A673 (cell line): ENCODE measurements around the gene CBX7. TPM values are rescaled to one million over a fixed set of nuclear protein-coding genes. Genes with fewer than 3 reads are reported as not detected.

ENCODE experiments used
- BruUV-seq: library from RNA; stranded (reverse); fragments of 400-500 nt; replicated peaks from 2 replicates; lab custom pipeline; 2021; lab: Mats Ljungman, UMichigan
- CTCF ChIA-PET: fragments of 300-600 bp; sonication (Branson Sonifier 250); formaldehyde crosslinking; loops from one replicate; lab custom pipeline; 2022; ENCODE audit warnings: antibody characterized with exemption; lab: Charles Lee
- POLR2A ChIA-PET: fragments of 300-600 bp; sonication (Branson Sonifier 250); formaldehyde crosslinking; loops from one replicate; lab custom pipeline; 2022; ENCODE audit warnings: antibody characterized with exemption; ENCODE audit not compliant: low non-redundant PET; lab: Charles Lee
- DNase-seq: peaks from one replicate; pipeline ENCODE4 v3.0.0-alpha.2; 2015; ENCODE audit warnings: low spot score
- H3K27ac ChIP-seq: fragments of 200-600 bp; sonication (generic); 2 replicates; pipeline ENCODE4 v1.5.1; 2016; ENCODE audit warnings: mixed run types, low read depth, mild to moderate bottlenecking, mixed read lengths, antibody characterized with exemption, low read length; ENCODE audit not compliant: poor library complexity, severe bottlenecking
- H3K27me3 ChIP-seq: fragments of 200-600 bp; sonication (generic); replicated peaks from 2 replicates; pipeline ENCODE4 v1.6.1; 2017; ENCODE audit warnings: mixed run types, low read depth, mild to moderate bottlenecking, mixed read lengths, antibody characterized with exemption, low read length; ENCODE audit not compliant: insufficient read depth, poor library complexity
- H3K36me3 ChIP-seq: fragments of 200-600 bp; sonication (generic); 2 replicates; pipeline ENCODE4 v1.6.1; 2016; ENCODE audit warnings: mixed run types, mild to moderate bottlenecking, mixed read lengths, antibody characterized with exemption, low read length; ENCODE audit not compliant: insufficient read depth, poor library complexity, severe bottlenecking
- H3K4me1 ChIP-seq: fragments of 200-600 bp; sonication (generic); 2 replicates; pipeline ENCODE4 v1.6.1; 2017; ENCODE audit warnings: mixed run types, mild to moderate bottlenecking, mixed read lengths, antibody characterized with exemption, low read length; ENCODE audit not compliant: insufficient read depth, poor library complexity, severe bottlenecking
- H3K4me3 ChIP-seq: fragments of 200-600 bp; sonication (generic); 2 replicates; pipeline ENCODE4 v1.5.1; 2016; ENCODE audit warnings: low read depth, mixed run types, mild to moderate bottlenecking, mixed read lengths, low read length; ENCODE audit not compliant: poor library complexity, severe bottlenecking
- H3K9me3 ChIP-seq: fragments of 200-600 bp; sonication (generic); 2 replicates; pipeline ENCODE4 v1.6.1; 2016; ENCODE audit warnings: mixed run types, low read depth, mild to moderate bottlenecking, mixed read lengths, antibody characterized with exemption, low read length; ENCODE audit not compliant: poor library complexity, severe bottlenecking
- EZH2 ChIP-seq: fragments of 200-600 bp; sonication (generic); IDR thresholded peaks from 2 replicates; pipeline ENCODE4 v1.6.1; 2017; ENCODE audit warnings: borderline replicate concordance, low read depth, mild to moderate bottlenecking, mixed read lengths, antibody characterized with exemption, low read length; ENCODE audit not compliant: poor library complexity, severe bottlenecking
- intact Hi-C: fragments of 100-400 bp; cut with micrococcal nuclease; formaldehyde crosslinking; loops from one replicate; pipeline ENCODE4 v1.10.0; 2022; ENCODE audit not compliant: unreplicated experiment
- total RNA-seq: library from RNA; stranded (reverse); gene quantifications from 2 replicates; pipeline ENCODE4 v1.2.3, GENCODE V29; 2021
- TF ChIP-seq, protein P1 (sequence below): fragments of 300-800, 200-600 bp; sonication (generic); conservative IDR thresholded peaks from 2 replicates; pipeline ENCODE4 v1.5.1; 2017; ENCODE audit warnings: low read depth, mild to moderate bottlenecking, antibody characterized with exemption, low read length, moderate library complexity, mixed read lengths

Gene CBX7
- total RNA-seq, 1 experiment from 2014 or later = 2.8 TPM

DNA sequence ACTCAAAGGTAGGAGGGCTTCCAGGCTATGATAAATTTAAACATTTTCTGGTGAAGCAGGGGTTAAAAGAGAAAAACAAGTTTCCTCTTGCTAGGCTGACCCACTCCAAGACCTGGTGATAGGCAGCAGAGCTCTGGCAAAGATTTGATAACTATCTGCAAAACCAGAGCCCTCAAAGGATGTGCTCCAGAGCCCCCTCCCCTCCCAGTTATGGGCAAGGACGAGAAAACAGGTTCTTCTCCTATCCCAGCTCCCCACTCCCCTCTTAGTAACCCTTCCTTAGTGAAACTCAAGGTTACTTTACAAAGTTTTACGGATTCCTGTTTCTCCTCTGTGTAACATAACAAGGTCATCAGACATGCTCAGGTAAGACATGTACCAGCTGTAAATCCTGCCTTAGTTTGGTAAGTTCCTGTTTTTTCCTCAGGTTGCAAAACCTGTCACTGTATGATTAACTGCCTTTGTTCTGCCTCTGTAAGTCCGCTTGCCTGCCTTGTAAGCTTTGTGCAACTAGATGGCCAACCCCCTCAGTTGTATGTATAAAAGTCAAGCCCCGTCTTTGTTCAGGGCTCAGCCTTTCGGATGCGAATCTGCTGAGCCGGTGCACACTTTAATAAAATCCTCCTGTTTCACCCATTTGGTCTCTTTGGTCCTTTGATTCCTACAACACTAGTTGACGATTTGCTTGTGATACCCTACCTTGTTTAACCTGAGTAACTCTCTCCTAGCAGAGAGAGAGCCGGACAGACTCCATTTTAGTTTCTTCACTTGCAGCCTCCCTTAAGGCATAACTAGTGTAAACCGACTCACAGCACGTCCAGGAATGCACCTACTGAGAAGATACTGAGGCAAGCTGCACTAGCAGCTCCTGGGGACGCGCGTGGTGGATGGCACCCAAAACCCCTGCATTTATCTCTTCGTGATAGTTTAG lies 41.6 kb downstream of the CBX7 start:
- TF ChIP-seq, protein P1, sequence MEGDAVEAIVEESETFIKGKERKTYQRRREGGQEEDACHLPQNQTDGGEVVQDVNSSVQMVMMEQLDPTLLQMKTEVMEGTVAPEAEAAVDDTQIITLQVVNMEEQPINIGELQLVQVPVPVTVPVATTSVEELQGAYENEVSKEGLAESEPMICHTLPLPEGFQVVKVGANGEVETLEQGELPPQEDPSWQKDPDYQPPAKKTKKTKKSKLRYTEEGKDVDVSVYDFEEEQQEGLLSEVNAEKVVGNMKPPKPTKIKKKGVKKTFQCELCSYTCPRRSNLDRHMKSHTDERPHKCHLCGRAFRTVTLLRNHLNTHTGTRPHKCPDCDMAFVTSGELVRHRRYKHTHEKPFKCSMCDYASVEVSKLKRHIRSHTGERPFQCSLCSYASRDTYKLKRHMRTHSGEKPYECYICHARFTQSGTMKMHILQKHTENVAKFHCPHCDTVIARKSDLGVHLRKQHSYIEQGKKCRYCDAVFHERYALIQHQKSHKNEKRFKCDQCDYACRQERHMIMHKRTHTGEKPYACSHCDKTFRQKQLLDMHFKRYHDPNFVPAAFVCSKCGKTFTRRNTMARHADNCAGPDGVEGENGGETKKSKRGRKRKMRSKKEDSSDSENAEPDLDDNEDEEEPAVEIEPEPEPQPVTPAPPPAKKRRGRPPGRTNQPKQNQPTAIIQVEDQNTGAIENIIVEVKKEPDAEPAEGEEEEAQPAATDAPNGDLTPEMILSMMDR = no peak
- no peak for TF ChIP-seq EZH2
- Histone ChIP-seq H3K36me3 (no peaks in the 10 kb centered on the region), H3K27ac (no peak overlapping the region), H3K4me3 (no peak overlapping the region), H3K9me3 (no peaks in the 10 kb centered on the region), H3K27me3 (no peaks in the 10 kb centered on the region), H3K4me1 (no peaks in the 10 kb centered on the region)
- intact Hi-C loops = no loop called here
- CTCF ChIA-PET = no interaction called here
- no peak for DNase-seq
- POLR2A ChIA-PET = no interaction called here
- no TSS peak for BruUV-seq

DNA sequence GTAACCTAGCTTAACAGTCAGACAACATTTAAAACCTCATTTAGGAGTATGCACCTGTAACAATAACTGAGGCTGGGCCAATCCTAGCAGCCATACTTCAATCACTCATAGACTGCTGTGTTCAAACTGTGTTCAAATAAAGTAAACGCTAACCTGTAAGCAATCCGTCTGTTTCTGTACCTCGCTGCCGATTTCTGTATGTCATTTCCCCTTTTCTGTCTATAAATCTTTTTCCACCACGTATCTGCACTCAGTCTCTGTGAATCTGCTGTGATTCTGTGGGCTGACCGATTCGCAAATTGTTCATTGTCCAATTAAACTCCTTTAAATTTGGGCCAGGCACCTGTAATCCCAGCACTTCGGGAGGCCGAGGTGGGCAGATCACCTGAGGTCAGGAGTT lies 43.1 kb downstream of the CBX7 start:
- no peaks in the 10 kb centered on the region for H3K36me3 ChIP-seq
- no peaks in the 10 kb centered on the region for H3K27me3 ChIP-seq
- POLR2A ChIA-PET = no interaction called here
- no peaks in the 10 kb centered on the region for H3K4me1 ChIP-seq
- no peak for DNase-seq
- no peak overlapping the region for H3K4me3 ChIP-seq
- CTCF ChIA-PET = interaction anchor here (1.1 kb wide), 1 partner anchor 12 kb away, joined by 3 read pairs; no protein-coding TSS in a partner anchor
- no peak overlapping the region for H3K27ac ChIP-seq
- TF ChIP-seq EZH2 = no peak
- TF ChIP-seq, protein P1 = no peak
- BruUV-seq = no TSS peak
- intact Hi-C loops = no loop called here
- no peaks in the 10 kb centered on the region for H3K9me3 ChIP-seq

DNA sequence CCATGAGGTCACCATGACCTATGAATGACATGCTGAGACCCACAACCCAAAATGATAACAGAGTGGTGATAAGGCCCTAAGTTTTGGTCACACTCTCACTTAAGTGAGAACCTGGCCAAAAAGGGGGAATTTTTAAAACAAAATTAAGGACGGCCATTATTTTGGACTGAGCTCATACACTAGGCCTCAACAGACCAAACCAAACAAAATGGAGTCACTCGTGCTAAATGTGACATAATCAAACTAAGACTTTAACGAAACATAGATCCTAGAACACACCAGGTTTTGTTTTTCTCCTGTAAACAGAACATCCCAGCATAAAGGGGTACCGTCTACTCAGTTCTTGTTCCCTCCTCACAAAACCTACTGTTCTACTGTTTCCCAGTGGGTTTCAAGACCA lies 44.0 kb downstream of the CBX7 start:
- no TSS peak for BruUV-seq
- ChIA-PET CTCF (interaction anchor here (1.1 kb wide), 1 partner anchor 13 kb away, joined by 3 read pairs; no protein-coding TSS in a partner anchor), POLR2A (no interaction called here)

More for the DNA sequence above, 44.0 kb downstream of the CBX7 start:
- H3K4me1 ChIP-seq = no peaks in the 10 kb centered on the region
- H3K27ac ChIP-seq = no peak overlapping the region
- no peak for DNase-seq
- H3K36me3 ChIP-seq = no peaks in the 10 kb centered on the region
- no peaks in the 10 kb centered on the region for H3K9me3 ChIP-seq
- intact Hi-C loops = no loop called here
- TF ChIP-seq, protein P1 = no peak
- TF ChIP-seq EZH2 = no peak
- H3K4me3 ChIP-seq = no peak overlapping the region
- no peaks in the 10 kb centered on the region for H3K27me3 ChIP-seq
